ENCODE measurements around the gene DNAH6.
"Not testable (repeated sequence)": the region's sequence is repeated elsewhere in the genome, so short reads cannot be mapped to it uniquely, and the experiment has no call there.

Gene DNAH6

GRCh38 chr2:84766791-84767190 lies 250.5 kb downstream of the DNAH6 start:
- DNase-seq, result no peak

DNA sequence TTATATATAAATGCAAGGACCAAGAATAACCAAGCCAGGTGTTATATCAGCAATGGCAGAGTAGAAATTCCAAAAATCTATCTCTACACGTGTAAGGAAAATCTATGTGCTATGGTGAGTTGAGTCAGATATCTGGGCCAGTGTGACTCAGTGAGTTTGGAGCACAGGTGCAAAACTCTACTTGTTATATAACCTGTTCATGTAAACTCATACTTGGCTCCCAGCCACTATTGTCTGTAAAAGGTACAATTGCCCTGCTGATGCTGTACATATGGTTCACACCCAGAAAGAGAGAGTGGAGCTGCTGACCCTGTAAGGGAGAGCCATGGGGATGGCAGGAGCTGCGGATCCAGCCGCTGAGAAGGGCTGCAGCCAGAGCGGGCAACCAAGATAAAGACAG lies 252.5 kb downstream of the DNAH6 start:
- no peak for DNase-seq

DNA sequence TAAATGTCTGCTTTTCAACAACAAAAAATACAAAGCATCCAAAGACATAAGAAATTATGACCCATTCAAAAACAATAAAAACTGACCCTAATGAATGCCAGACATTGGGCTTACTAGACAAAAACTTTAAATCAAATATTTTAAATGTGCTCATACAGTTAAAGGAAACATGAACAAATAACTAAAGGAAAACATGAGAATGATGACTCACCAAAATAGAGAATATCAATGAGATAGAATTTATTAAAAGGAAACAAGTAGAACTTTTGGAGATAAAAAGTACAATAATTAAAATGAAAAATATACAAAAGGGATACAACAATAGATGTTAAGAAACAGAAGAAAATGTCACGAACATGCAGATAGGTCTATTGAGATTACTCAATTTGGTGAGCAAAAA lies 254.0 kb downstream of the DNAH6 start:
- DNase-seq, result no peak

DNA sequence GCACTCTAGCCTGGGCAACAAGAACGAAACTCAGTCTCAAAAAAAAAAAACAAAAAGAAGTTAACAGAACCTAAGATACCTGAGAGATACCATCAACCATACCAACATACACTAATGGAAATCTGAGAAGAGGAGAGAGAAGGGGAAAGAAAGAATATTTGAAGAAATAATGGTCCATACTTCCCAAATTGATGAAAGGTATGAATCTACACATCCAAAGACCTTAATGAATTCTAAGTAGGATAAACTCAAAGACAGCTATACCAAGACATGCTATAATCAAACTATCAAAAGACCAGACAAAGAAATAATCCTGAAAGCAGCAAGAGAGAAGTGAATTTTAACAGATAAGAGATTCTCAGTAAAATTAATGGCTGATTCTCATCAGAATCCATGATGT lies 255.0 kb downstream of the DNAH6 start:
- no peak for DNase-seq

GRCh38 chr2:84773562-84773961 lies 257.3 kb downstream of the DNAH6 start:
- not testable (repeated sequence) for DNase-seq

DNA sequence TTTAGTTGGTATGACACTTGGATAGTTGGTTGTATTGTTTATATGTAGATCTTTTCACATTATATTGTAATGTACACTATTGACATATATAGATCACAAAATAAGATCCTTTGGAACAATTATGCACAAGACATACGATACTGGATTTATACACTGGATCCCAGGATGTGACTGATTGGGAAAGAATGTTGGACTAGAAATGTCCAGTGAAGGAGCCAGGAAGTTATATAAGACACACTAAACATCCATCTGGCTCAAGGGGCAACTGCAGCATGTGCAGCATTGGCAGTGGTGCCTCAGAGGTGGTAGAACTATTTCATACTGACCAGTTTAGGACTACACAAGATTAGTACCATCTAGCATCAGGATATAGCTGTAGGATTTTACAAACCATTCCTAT lies 259.7 kb downstream of the DNAH6 start:
- DNase-seq, result no peak

- no peak for DNase-seq
Measured at GRCh38 chr2:84778911-84779690, 262.8 kb downstream of the DNAH6 start.

- no peak for DNase-seq
Measured at GRCh38 chr2:84779781-84780180, 263.5 kb downstream of the DNAH6 start.

GRCh38 chr2:84781942-84782716 lies 265.8 kb downstream of the DNAH6 start:
- DNase-seq, result no peak

DNA sequence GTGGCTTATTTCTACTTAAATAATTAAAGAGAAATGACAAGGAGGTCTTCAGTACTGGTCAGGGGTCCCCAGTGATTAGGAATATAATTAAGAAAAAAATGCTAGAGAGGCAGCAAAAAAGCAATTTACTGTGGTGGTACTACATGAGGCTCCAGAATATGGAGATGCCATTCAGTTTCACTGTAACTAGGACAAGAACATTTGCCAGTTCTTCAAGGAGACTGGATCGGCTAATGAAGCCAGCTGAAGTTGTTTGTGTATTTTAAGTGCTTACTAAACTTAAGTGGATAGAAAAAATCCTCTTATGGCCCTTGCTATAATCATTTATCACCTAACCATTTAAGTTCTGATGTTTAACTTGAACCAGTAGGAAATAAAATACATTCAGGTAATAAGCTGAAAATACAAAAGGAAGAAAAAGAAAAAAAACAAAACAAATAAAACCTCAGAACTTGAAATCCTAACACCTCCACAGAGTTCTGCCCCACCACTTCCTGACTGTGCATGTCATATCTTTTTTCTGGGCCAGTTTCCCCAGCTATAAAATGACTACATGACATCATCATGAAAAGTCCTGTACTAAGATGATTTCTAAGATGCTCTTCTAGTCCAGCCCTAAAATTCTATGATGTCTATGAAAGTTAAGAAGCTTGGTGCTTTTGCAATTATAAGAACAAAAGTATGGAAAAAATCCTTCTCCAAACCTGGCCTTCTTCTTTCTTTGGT lies 266.6 kb downstream of the DNAH6 start:
- DNase-seq, result no peak

DNA sequence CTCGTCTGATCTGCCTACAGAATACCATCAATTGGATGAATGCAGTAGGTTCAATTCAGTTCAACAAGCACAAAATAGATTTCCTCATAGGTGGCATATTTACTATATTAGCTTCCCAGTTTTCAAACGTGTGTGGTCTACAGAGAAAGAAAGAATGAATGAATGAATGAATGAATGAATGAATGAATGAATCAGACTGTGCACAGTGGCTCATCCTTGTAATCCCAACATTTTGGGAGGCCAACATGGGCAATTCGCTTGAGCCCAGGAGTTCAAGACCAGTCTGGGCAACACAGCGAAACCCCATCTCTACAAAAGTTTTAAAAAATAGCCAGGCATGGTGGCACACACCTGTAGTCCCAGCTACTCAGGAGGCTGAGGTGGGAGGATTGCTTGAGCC lies 269.7 kb downstream of the DNAH6 start:
- DNase-seq, result no peak

DNA sequence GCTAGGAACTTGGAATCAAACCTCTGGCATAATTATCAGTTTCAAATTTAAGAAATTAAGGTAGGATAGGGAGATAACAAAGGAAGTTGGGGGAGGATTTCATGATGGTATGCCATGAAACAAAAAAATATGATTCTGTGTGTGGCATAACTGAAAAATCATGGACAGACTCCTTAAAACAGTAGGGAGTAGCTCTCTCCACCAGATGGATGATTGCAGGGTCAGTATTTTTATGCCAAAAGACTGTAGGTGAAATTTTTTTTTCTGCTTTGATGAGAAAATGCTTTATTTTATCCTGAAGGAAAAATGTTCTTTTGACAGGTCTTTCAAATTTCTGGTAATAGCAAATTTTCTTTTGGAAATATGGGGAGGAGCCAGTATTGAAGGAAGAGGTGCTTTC lies 270.3 kb downstream of the DNAH6 start:
- no peak for DNase-seq

DNA sequence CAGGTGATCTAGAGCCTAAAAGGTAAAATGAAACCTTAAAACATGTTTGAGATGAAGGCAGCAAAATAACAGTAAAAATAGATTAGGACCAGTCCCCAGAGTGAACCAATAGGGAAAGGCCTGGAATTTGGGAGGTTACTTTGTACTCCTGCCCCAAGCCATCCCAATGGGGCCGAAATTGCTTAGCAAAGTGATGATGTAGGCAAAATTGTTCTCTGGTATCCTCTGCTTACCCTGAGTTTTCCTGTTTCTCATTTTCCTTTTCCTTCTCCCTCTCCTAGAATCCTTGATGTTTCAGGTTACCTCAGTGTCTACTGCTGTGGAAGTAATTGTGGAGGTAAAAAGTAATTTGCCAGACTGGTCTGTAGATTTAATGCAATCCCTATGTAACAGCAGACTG lies 271.7 kb downstream of the DNAH6 start:
- no peak for DNase-seq

- no peak for DNase-seq
Measured at GRCh38 chr2:84788498-84788897, 272.2 kb downstream of the DNAH6 start.

DNA sequence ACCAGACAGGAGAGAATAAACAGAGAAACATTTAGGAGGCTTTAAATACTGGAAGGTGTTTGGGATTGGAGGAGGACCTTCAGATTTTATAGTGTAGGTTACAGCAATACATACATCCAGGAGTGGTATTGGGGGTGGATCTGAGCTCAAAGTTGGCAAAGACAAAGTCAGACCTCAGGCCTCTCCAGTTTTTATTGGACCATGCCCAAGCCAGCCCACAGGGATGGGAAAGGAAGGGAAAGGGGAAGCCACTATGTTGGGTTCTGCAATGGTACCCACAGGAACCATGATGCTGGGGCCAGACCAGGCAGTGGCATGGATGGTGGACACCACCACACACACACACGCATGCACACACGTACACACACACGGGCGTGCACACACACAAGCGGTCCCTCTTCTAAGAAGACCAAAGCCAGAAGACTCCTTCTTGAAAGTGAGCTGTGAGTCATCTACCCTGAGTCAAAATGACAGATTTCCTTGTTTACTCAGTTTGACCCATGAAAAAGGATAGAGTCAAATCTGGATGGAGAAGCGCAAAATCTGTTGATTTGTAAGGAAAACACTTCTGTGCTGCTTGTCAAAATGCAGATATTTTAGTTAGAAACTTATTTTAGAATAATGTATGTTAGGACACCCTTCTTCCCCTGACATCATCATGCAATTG lies 276.7 kb downstream of the DNAH6 start:
- DNase-seq, result no peak

DNA sequence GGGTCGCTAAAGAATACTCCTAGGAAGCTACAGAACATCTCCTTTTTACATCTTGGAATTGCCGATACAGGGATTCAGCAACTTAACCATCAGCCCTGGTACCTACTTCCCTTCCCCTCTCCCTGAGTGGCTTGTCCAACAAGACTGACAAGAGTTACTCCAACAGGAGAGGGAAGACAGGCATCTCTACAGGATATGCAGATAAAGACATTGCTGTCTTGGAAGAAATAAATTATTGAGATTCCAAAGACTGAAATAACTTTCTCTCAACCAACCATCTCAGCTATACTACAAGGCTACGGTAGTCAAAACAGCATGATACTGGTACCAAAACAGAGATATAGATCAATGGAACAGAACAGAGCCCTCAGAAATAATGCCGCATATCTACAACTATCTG lies 277.3 kb downstream of the DNAH6 start:
- DNase-seq, result no peak

DNA sequence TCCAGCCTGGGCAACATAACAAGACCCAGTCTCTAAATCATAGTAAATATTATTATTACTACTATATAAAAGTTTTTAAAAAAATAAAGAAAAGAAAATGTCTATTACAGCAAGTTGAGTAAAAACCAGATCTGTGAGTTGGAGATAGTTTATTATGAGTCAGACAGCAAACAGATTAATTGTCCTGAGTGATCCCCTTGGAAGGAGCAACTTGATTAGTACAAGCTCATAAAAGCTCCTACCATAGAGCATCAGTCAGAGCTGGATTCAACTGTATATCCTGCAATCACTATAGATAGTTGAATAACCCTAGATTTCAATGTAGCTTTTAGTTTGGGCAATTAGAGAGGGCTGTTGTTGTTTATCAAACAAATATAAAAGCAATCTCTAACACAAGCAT lies 280.5 kb downstream of the DNAH6 start:
- DNase-seq, result no peak

DNA sequence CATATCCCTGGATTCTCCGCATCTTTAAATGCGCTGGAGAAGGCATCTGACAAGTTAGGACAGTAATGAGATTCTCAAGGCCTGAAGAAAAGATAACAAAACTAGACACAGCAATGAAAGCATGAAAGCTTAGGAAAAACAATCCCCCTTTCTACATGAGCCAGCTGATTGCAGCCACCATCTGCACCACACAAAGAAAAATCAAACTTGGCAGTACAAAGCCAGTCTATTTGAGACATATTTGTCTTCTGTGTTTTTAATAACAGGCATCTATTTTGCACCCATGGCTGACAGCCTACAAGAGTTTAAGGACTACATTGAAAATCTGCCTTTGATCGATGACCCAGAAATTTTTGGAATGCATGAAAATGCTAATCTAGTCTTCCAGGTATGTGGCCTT lies 281.0 kb downstream of the DNAH6 start:
- no peak for DNase-seq

DNA sequence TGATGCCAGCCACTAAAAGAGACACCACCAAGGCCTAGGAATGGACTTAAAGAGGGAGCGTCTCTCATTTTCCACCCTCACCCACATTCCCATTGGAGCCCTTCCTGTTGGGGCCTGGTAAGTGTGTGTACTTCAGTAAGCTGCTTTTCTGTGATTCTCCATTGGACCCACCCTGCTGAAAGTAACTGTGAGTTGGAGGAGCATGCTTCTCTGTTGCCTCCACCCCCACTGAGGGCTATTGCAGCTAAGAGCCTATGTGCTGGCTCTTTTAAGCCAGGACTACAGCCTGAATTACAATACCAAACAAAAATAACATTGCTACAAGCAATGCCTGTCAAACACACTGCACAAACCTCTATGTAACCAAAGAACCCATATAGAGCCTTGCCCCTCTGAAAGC lies 283.5 kb downstream of the DNAH6 start:
- no peak for DNase-seq

DNA sequence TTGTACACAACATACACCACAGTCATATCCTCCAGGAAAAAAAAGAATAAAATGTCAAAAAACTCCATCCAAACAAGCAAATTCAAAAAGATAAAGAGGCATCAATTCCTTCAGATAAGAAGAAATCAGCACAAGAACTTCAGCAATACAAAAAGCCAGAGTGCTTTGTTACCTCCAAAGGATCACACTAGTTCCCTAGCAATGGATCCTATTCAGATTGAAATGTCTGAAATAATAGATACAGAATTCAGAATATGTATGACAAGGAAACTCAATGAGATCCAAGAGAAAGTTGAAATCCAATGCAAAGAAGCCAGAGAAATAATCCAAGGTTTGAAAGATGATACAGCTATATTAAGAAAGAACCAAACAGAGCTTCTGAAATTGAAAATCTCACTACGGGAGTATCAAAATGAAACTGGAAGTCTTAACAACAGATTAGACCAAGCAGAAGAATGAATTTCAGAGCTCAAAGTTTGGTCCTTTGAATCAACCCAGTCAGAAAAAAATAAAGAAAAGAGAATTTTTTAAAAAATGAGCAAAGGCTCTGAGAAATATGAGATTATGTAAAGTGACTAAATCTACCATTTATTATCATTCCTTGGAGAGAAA lies 284.0 kb downstream of the DNAH6 start:
- no peak for DNase-seq

DNA sequence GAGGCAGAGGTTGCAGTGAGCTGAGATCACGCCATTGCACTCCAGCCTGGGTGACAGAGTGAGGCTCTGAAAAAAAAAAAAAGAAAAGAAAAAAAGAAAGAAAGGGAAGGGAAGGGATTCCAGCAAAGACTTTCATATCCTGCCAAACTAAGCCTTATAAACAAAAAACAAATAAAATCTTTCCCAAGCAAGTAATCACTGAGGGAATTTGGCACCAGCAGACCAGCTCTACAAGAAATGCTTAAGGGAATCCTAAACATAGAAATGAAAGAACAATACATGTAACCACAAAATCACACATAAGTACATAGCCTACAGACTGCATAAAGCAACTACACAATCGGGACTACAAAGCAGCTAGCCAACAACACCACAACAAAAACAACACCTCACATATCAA lies 285.5 kb downstream of the DNAH6 start:
- DNase-seq, result no peak

DNA sequence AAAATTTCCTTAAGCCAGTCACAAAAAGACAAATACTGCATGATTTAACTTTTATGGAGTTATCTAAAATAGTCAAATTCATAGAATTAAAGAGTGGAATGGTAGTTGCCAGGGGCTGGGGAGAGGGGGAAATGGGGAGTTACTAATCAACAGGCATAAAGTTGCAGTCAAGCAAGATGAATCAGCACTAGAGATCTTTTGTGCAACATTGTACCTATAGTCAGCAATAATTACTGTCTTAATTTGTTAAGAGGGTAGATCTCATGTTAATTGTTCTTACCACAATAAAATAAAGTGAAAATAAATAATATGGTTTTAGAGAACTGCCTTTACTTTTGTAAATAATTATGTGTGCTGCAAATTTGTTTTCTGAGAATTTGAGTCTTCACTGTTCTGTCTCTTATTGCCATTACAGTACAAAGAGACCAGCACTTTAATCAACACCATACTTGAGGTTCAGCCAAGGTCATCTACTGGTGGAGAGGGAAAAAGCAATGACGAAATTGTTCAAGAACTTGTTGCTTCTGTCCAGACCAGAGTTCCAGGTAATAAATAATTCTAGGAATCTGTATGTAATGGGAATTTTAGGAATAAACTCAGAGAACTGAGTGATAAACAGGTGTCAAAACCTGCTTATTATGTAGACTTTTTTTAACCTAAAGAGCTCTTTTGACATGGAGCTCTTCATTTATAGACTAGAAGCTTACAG lies 289.1 kb downstream of the DNAH6 start:
- DNase-seq, result no peak
